UCSD-AML1 (cell line): ENCODE measurements around the gene MED9.
A peak's percentile ranks its signal among the peaks of the same experiment; 100 is the strongest.
"Not testable (repeated sequence)": the region's sequence is repeated elsewhere in the genome, so short reads cannot be mapped to it uniquely, and the experiment has no call there.

ENCODE experiments used
- DNase-seq: peaks from one replicate; lab custom pipeline; 2025; ENCODE audit not compliant: unreplicated experiment; lab: John Stamatoyannopoulos, UW

The MED9 gene, protein sequence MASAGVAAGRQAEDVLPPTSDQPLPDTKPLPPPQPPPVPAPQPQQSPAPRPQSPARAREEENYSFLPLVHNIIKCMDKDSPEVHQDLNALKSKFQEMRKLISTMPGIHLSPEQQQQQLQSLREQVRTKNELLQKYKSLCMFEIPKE

DNA sequence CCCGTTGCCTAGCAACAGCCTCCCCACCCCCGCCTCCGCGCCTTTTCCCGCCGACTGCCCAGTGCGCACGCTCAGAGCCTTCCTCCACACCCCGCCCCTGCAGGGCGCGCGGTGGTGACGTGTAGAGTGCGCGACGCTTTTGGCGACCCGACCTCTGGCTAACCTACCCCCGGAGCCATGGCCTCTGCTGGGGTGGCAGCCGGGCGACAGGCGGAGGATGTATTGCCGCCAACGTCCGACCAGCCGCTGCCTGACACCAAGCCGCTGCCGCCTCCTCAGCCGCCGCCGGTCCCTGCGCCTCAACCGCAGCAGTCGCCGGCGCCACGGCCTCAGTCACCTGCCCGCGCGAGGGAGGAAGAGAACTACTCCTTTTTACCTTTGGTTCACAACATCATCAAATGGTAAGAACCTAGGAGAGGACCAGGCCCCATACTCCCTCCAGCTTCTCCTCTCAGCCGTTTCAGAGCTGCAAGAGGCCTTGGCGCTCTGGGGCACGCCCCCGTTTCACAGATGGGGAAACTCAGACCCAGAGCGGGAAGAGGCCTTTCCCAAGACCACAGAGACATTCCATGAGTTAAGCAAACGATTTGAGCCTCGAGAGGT, at the start of gene MED9:
Gene MED9 (plus strand): TSS at position 136 of the 603 bp plus-strand sequence. CDS start 42 bp downstream, at position 178.
- peak; percentile 91 for DNase-seq

DNA sequence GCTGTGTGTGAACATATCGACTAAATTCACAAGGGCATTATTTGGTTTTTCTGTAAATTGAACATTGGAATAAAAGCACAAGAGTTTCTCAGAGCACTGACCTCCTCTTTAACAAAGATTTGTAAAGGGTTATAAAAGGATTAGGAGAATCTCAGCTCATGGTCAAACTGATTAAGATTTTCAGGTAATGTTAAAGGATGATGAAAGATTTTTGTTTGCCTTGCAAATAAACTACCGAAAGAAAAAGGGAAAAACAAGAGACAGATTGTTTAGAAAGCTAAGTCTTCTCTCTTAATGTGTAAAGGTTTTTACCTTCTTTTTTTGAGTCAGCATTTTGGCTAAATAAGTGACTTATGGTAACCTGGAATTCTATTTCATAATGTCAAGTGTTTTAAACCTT, 47.6 kb upstream of the MED9 start:
- no peak for DNase-seq

DNA sequence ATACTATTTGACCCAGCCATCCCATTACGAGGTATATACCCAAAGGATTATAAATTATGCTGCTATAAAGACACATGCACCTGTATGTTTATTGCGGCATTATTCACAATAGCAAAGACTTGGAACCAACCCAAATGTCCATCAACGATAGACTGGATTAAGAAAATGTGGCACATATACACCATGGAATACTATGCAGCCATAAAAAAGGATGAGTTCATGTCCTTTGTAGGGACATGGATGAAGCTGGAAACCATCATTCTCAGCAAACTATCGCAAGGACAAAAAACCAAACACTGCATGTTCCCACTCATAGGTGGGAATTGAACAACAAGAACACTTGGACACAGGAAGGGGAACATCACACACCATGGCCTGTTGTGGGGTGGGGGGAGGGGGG, 45.9 kb upstream of the MED9 start:
- not testable (repeated sequence) for DNase-seq

- no peak for DNase-seq
Measured at GRCh38 chr17:17431605-17432004, 45.2 kb upstream of the MED9 start.

- DNase-seq = no peak
Measured at GRCh38 chr17:17433000-17433703, 43.6 kb upstream of the MED9 start.

- DNase-seq = no peak
Measured at GRCh38 chr17:17434477-17434876, 42.3 kb upstream of the MED9 start.

- DNase-seq = no peak
Measured at GRCh38 chr17:17435323-17435722, 41.5 kb upstream of the MED9 start.

DNA sequence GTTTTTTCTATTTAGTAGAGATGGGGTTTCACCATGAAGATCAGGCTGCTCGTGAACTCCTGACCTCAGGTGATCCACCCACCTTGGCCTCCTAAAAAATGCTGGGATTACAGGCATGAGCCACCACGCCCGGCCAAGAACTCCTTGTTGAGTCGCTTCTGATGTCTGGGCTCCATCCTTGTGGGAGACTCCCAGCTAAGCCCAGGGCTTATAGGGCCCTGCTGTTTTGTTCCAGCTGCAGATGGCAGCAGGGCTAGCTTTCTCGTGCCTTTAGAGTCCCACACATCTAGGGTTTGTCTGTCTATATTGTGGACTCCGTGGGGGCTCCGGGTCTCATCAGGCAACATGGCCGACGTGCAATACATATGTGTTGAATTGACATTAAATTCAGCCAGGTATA, 39.3 kb upstream of the MED9 start:
- DNase-seq = no peak

DNA sequence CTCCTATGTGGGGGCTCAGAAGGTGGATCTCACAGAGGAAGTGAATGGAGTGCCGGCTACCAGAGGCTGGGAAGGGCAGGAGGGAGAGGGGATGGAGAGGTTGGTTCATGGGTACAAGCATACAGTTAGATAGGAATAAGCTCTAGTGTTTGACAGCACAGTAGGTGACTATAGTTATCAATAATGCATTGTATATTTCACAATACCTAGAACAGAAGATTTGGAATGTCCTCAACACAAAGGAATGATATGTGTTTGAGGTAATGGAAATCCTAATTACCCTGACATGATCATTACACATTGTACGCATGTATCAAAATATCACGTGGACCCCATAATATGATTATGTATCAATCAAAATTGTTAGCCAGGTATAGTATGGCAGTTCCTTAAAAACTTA, 38.9 kb upstream of the MED9 start:
- DNase-seq = no peak

DNA sequence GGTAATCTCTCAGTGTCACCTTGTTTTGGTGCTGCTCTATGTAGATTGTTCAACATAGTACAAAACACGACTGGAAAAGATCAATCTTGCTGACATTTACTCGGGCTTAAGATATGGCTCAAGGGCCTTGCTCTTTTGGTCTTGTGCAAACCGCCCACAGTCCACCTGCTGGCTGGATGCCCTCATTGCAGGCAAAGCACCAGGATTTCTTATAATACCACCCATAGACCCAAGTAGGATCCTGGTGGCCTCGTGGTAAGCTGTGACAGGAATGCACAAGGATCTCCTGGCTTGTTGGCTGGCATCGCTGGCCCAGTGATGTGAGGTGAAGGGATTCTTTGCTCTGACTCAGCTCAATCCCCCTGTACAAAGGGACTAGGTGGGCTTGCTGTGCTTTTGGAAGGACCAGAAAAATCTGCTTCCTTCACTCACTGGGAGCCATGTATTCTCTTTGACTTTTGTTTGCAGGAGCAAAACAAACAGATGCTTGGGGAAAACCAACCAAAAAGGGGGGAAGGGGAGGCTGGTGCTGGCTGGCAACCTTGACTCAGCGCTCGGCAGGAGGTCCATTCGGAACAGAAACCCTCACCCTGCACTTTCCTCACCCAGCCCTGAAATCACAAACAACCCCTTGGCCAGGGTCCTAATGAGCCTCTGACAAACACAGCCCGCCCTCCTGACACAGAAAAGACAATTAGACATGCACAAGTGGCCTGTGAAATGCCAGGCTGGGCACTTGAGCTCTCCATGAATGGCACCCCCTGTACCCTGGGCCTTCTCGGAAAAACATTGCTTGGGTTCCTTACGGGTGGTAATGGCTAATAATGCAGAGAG, 36.6 kb upstream of the MED9 start:
- peak; percentile 56 for DNase-seq

GRCh38 chr17:17440938-17441675, 35.7 kb upstream of the MED9 start:
- no peak for DNase-seq

DNA sequence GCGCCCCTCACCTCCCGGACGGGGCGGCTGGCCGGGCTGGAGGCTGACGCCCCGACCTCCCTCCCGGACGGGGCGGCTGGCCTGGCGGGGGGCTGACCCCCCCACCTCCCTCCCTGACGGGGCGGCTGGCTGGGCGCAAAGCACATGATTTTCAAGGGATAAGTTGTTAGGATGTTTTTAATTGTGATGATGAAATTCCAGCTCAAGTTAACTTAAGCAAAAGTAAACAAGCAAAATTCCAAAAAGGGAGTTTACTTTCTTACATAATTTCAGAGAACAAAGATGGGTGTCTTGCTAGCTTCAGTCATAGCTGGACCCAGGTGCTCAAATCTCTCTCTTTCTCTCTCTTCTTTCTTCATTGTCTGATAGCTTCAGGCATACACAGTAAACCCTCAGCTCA, 33.6 kb upstream of the MED9 start:
- DNase-seq = no peak

GRCh38 chr17:17445296-17445924, 31.4 kb upstream of the MED9 start:
- DNase-seq = no peak

DNA sequence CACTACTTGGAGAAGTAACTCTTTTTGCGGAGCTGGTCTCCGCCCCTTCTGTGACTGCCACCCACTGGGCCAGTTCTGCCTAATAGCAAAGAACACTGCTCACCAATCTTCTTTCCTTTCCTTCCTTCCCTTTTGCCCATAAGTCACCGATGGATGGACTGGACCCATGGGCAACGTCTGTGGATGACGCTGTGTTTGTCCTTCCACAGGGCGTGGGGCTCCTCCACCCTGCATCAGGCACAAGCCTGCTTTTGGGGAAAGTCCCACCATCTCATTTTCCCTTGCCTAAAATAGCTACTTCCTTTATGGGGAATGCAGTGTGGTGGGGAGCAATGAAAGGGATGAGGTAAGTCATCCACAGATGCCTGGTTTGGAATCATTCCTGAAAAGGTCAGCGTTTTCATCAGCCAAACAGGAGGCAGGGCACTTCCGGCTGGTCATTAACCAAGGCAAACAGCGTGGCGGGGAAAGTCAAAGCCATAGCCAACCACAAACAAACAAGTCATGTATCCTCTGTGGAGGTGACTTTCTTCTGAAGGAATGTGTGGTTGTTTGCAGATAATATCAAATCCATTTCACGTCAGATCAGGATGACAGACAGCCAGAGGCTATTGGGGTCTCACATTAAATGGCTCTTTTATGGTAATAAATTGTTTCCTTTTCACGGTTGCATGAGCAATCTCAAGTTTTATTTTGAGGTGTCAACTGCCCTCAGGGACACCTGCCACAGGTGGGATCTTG, 30.7 kb upstream of the MED9 start:
- DNase-seq = peak; percentile 38

DNA sequence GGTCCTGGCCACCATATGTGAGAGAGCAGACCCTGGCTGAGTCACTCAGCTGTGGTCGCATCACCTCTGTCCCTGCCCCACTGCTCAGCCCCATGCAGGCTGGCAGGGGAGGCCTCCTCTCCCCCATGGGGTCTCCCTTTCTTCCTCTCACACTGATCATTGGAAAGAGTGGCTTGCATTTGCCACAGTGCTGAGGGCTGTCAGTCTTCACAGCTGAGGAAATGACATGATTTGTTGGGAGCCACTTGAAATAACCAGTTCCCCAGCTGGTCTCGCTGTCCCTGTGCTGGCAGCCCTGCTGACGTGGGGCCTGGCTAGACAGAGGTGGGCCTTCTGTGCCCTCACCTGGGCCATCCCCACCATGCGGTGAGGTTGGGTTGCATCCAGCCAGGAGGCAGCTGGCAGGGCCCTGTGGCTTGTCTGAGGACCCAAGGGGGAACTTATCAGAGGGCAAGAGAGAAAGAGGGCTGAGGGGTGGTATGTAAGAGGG, 30.1 kb upstream of the MED9 start:
- DNase-seq = no peak

DNA sequence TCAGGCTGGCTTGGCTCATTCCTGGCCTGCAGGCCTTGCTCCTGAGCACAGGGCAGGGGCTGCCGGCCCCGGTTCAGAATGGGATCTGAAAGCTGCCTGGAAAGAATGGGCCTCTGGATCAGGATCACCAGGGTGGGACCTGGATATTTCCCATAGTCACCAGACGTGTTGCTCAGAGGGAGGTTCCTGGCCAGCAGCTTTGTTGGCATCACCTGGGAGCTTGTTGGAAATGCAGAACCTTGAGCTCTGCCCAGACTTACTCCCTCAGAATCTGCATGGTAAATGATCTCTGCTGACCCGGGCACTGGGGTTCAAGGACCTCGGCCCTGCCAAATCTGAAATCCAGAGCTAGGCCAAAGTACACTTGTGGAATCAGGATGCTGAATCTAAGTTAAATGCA, 29.5 kb upstream of the MED9 start:
- no peak for DNase-seq

DNA sequence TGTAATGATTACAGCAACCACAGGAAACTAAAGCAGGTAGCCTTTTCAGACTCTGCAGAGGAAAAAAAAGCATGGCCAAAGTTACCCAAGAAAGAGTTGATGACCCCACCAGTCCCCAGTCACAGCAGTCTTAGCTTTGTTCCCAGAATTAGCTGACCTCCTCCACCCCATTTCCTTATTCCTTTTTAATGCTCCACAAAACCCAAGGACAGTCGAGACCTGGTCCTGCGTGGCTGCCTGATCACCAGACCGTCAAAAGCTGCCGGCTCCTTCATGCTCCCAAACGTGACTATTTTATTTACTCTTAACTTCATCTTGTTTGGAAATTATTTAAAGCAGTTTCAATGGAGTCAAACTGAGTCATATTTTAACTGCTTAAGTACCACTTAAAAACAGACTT, 28.7 kb upstream of the MED9 start:
- DNase-seq = no peak

GRCh38 chr17:17448723-17449122, 28.1 kb upstream of the MED9 start:
- no peak for DNase-seq

DNA sequence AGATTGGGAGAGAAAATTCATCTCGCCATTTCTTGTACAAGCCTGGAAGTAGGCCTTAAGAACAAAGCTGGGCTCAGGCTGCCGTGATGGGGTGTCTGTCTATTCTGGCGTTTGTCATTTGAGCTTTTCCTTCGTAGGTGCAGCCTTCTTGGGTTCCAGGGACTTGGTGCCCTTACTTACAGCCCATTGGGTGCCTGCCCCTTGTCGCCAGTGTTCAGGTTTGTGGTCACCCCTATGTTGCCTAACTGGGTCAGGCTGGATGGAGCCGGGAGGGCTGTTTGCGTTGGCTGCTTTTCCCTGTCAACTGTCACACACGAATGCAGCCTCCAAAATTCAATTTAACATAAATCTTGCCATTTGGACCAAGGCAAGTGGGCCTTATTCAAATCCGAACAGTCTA, 23.7 kb upstream of the MED9 start:
- no peak for DNase-seq

DNA sequence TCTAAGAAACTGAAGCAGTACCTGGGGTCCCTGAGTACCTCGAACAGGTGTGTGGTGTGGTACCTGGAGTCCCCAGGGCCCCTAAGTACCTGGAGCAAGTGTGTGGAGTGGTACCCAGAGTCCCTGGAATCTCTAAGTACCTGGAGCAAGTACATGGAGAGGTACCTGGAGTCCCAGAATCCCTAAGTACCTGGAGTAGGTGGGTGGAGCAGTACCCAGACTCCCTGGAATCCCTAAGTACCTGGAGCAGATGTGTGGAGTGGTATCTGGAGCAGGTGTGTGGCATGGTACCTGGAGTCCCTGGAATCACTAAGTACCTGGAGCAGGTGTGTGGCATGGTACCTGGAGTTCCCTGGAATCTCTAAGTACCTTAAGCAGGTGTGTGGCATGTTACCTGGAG, 22.5 kb upstream of the MED9 start:
- no peak for DNase-seq
